SU-DHL-6 (cell line): ENCODE results near the gene DOHH.

ENCODE experiments used
- H2AFZ ChIP-seq: fragments of 200-600 bp; sonication (generic); 2 replicates; pipeline ENCODE4 v1.6.1; 2014; ENCODE audit warnings: low read depth, mild to moderate bottlenecking, moderate library complexity, mixed read lengths, antibody characterized with exemption, low read length; ENCODE audit not compliant: severe bottlenecking
- H3F3A ChIP-seq: fragments of 200-600 bp; shearing (Covaris generic); 2 replicates; pipeline ENCODE4 v1.6.0; 2016; ENCODE audit warnings: antibody characterized with exemption, mild to moderate bottlenecking; ENCODE audit not compliant: insufficient read depth
- H3K27ac ChIP-seq: fragments of 200-600 bp; sonication (generic); 2 replicates; pipeline ENCODE4 v1.5.1; 2016; ENCODE audit warnings: low read depth, mild to moderate bottlenecking, low read length, moderate library complexity, mixed read lengths
- H3K27me3 ChIP-seq: fragments of 200-600 bp; sonication (generic), shearing (Covaris generic); 2 replicates; pipeline ENCODE4 v1.6.0; 2014; ENCODE audit warnings: mild to moderate bottlenecking, low read length
- H3K36me3 ChIP-seq: fragments of 200-600 bp; sonication (generic); 2 replicates; pipeline ENCODE4 v1.6.1; 2014; ENCODE audit warnings: mild to moderate bottlenecking, low read length, mixed read lengths
- H3K4me2 ChIP-seq: fragments of 300-600, 200-600 bp; shearing (Covaris generic), sonication (generic); 2 replicates; pipeline ENCODE4 v1.6.0; 2014; ENCODE audit warnings: low read length, low read depth, mild to moderate bottlenecking; ENCODE audit not compliant: poor library complexity, severe bottlenecking
- H3K4me3 ChIP-seq: fragments of 200-600 bp; sonication (generic); 2 replicates; pipeline ENCODE4 v1.5.1; 2014; ENCODE audit warnings: antibody characterized with exemption, low read length, mild to moderate bottlenecking, mixed read lengths; ENCODE audit not compliant: insufficient read depth, poor library complexity, severe bottlenecking
- H3K79me2 ChIP-seq: fragments of 200-600 bp; sonication (generic); 2 replicates; pipeline ENCODE4 v1.6.1; 2014; ENCODE audit warnings: mild to moderate bottlenecking, low read length, moderate library complexity; ENCODE audit not compliant: insufficient read depth
- H3K9ac ChIP-seq: fragments of 200-600 bp; sonication (generic); 2 replicates; pipeline ENCODE4 v1.7.0; 2014; ENCODE audit warnings: mild to moderate bottlenecking, low read length
- H3K9me2 ChIP-seq: fragments of 200-600 bp; sonication (generic); replicated peaks from 2 replicates; pipeline ENCODE4 v1.6.1; 2014; ENCODE audit warnings: low read length; ENCODE audit not compliant: insufficient read depth
- H3K9me3 ChIP-seq: fragments of 200-600 bp; sonication (generic); 2 replicates; pipeline ENCODE4 v1.6.1; 2014; ENCODE audit warnings: low read length, mixed read lengths; ENCODE audit not compliant: insufficient read depth
- H4K20me1 ChIP-seq: fragments of 200-600 bp; sonication (generic); 2 replicates; pipeline ENCODE4 v1.6.1; 2014; ENCODE audit warnings: low read depth, mild to moderate bottlenecking, antibody characterized with exemption, low read length, moderate library complexity, mixed read lengths
- CTCF ChIP-seq: fragments of 200-600 bp; sonication (generic); IDR thresholded peaks from one replicate; pipeline ENCODE4 v1.5.1; 2017; ENCODE audit warnings: antibody characterized with exemption, mild to moderate bottlenecking, low read length, moderate library complexity; ENCODE audit not compliant: insufficient read depth, poor library complexity, severe bottlenecking
- EZH2phosphoT487 ChIP-seq: fragments of 200-600 bp; sonication (generic), shearing (Covaris generic); conservative IDR thresholded peaks from 2 replicates; pipeline ENCODE4 v1.6.1; 2018; ENCODE audit warnings: mild to moderate bottlenecking, antibody characterized with exemption, low read length, moderate library complexity, mixed read lengths

Gene DOHH

GRCh38 chr19:3455960-3456601 lies 44.4 kb downstream of the DOHH start:
- H4K20me1 ChIP-seq = no peaks in the 10 kb centered on the region
- no peak overlapping the region for H3K27ac ChIP-seq
- no peaks in the 10 kb centered on the region for H3K79me2 ChIP-seq
- no peak overlapping the region for H2AFZ ChIP-seq
- no peaks in the 10 kb centered on the region for H3K9me3 ChIP-seq
- no peak overlapping the region for H3K4me2 ChIP-seq
- H3K4me3 ChIP-seq = no peak overlapping the region
- no peak overlapping the region for H3K9ac ChIP-seq
- no peaks in the 10 kb centered on the region for H3F3A ChIP-seq
- H3K27me3 ChIP-seq = no peaks in the 10 kb centered on the region
- no peaks in the 10 kb centered on the region for H3K36me3 ChIP-seq
- H3K9me2 ChIP-seq = no peaks in the 10 kb centered on the region
- no peak for TF ChIP-seq EZH2phosphoT487
- TF ChIP-seq CTCF = no peak

GRCh38 chr19:3455393-3455955 lies 45.0 kb downstream of the DOHH start:
- H3K9ac ChIP-seq = no peak overlapping the region
- H3K27me3 ChIP-seq = no peaks in the 10 kb centered on the region
- no peaks in the 10 kb centered on the region for H3K9me3 ChIP-seq
- no peak overlapping the region for H2AFZ ChIP-seq
- no peaks in the 10 kb centered on the region for H3F3A ChIP-seq
- no peaks in the 10 kb centered on the region for H3K9me2 ChIP-seq
- no peak overlapping the region for H3K4me2 ChIP-seq
- H3K79me2 ChIP-seq = no peaks in the 10 kb centered on the region
- no peaks in the 10 kb centered on the region for H3K36me3 ChIP-seq
- H3K27ac ChIP-seq = no peak overlapping the region
- no peak overlapping the region for H3K4me3 ChIP-seq
- no peaks in the 10 kb centered on the region for H4K20me1 ChIP-seq
- TF ChIP-seq EZH2phosphoT487 (no peak), CTCF (no peak)

GRCh38 chr19:3454656-3455392 lies 45.6 kb downstream of the DOHH start:
- Histone ChIP-seq H4K20me1 (no peaks in the 10 kb centered on the region), H3K9ac (no peak overlapping the region), H3K36me3 (no peaks in the 10 kb centered on the region), H3K27ac (no peak overlapping the region), H3K9me2 (no peaks in the 10 kb centered on the region), H3K9me3 (no peaks in the 10 kb centered on the region), H3K79me2 (no peaks in the 10 kb centered on the region), H3F3A (no peaks in the 10 kb centered on the region), H3K4me2 (no peak overlapping the region), H3K4me3 (no peak overlapping the region), H2AFZ (no peak overlapping the region), H3K27me3 (no peaks in the 10 kb centered on the region)
- TF ChIP-seq CTCF (no peak), EZH2phosphoT487 (no peak)
